ENCODE measurements around the gene UCKL1.
A peak's percentile ranks its signal among the peaks of the same experiment; 100 is the strongest.
"Not testable (repeated sequence)": the region's sequence is repeated elsewhere in the genome, so short reads cannot be mapped to it uniquely, and the experiment has no call there.

The UCKL1 gene

GRCh38 chr20:63942969-63943807 lies 13.0 kb downstream of the UCKL1 start:
- DNase-seq (ENCODE audit: low read depth in 2 of 2): no peak

- DNase-seq (ENCODE audit: low read depth in 2 of 2): no peak
These were observed 13.8 kb downstream of the UCKL1 start for GRCh38 chr20:63942250-63942951.

DNA sequence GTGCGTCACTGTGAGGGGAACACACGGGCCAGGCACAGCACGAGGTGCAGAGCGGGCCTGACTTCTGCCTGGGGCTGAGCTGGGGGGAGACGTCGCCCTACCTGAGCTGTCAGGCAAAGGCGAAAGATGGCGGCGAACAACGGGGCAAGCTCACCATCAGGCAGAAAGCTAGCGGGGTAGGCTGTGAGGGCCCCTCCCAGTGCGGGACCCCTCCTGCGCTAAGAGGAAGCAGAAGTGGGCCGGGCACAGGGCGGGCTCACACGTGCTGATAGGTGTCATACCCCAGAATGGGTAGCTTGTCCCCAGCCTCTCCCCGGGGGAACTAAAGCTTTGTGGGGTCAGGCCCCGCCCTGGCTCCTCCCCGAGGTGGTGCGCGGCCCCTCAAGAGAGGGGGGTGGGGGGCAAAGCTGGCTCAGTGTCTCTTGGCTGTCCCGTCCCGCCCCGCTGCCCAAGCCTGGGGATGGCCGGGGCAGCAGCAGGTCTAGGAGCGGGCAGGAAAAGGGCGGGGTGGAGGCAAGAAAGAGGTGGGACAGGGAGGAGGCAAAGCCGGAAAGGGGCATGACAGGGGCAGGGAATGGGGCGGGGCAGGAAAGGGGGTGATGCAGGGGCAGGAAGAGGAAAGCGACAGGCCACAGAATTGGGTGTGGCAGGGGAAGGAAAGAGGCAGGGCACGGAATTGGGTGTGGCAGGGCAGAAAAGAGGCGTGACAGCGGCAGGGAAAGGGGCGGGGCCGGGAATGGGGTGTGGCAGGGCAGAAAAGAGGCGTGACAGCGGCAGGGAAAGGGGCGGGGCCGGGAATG lies 14.7 kb downstream of the UCKL1 start:
- peak in 1 of 2 donors; percentile 23 for DNase-seq (ENCODE audit: low read depth in 2 of 2)

DNA sequence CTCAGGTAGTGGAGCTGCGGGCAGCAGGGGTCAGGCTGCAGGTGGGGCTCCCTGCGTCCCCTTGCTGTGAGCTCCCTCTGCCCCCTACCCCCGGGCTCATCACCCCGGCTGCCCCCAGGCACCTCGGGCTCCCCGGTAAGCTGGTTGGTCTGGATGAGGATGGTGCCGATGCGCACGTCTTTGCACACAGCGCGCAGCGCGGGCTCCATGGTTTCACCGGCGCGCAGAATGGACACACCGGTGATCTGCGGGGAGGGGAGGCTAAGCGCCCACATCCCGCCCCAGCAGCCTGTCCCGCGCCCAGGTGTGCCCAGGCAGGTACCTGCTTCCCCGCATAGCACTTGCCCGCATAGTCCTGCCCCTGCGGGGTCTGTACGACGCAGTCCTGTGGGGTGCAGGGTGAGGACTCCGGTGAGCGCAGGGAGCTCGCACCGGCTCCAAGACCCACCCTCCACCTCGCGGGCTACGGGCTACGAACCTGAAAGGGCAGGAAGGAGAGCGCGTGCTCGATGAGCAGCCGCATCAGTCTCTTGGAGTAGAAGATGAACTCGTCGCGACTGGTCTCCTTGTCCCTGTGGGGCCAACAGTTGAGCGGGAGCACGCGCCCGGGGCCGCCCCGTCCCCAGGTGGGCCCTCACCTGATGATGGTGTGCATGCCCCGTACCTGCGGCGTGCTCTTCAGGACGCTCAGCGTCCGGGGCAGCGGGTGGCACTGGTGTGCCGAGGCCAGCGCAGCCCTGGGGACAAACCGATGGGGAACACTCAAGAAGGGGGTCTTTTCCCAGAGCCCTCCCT lies 15.5 kb downstream of the UCKL1 start:
- no peak for DNase-seq (ENCODE audit: low read depth in 2 of 2)

DNA sequence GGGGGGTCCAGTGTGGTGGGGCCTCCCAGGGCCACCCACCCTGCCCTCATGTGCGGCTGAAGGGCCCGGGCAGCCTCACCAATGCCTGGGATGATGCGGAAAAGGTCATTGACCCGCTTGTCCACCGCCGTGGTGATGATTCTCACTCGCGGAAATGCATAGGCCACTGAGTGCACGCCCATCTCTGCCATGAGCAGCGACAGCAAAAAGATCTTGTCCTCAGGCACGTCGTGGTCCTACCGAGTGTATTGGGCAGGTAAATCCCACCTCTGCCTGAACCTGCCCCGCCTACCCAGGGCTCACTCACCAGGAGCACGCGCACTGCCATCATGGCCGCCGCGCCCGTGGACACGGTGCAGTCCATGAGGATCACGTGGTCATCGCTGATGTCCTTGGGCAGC lies 16.1 kb downstream of the UCKL1 start:
- DNase-seq (ENCODE audit: low read depth in 2 of 2): no peak

- no peak for DNase-seq (ENCODE audit: low read depth in 2 of 2)
These were observed 16.9 kb downstream of the UCKL1 start for GRCh38 chr20:63939061-63939935.

- DNase-seq (ENCODE audit: low read depth in 2 of 2): no peak
These were observed 18.6 kb downstream of the UCKL1 start for GRCh38 chr20:63937596-63937995.

- no peak for DNase-seq (ENCODE audit: low read depth in 2 of 2)
These were observed 20.8 kb downstream of the UCKL1 start for GRCh38 chr20:63935447-63935846.

DNA sequence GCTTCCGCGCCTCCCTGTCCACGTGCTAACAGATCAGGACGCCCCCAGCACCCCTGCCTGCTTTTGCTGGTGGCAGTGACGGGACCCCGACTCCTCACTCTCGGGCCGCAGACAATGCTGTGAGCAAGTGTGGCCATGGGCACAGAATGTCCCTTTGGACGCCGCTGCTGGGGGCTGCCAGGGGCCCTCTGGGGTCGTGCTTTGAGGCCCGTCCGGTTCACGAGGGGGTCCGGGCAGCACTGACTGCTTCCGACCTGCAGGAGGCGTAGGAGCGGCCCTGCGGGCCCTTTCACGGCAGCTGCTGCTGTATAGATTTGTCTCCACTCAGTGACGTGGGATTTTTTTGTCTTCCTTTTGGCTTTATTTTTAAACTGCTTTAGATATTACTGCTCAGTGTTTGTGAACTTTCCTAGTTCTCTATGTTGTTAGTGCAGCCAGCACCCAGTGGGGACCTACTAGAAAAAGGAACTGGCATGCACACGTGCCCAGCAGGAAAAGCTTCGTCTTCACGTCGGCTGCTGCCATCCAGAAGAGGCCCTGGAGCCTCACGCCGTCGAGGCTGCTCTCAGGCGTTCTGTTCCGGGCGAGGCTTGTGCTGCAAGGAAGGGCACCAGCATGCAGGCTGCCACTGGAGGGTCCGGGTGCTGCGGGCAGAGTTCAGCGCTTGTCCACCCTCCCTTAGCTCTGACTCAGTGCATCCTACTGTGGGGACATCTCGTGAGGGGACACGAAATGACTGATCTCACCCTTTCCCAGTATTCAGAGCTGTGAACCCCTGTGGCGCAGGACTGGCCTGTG lies 21.7 kb downstream of the UCKL1 start:
- DNase-seq (ENCODE audit: low read depth in 2 of 2): no peak

DNA sequence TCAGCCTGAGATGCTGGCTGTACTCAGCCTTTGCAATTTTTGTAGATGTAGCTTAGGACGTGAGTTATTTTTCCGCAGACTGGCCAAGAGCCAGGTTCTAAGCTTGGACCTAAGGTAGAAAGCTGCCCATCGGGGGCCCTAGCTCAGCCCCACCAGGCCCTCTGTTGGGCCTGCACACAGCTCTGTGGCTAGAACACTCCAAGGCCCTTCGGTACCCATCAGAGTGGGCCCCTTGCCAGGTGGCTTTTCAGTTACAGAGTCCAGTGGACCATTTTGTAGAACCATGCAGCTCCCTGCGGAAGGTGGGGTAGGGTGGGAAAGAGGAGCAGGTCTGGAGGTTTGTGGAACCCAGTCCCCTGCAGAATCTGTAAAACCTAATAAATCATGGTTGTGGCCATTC lies 22.6 kb downstream of the UCKL1 start:
- DNase-seq (ENCODE audit: low read depth in 2 of 2): no peak

GRCh38 chr20:63932606-63933160 lies 23.5 kb downstream of the UCKL1 start:
- DNase-seq (ENCODE audit: low read depth in 2 of 2): no peak

DNA sequence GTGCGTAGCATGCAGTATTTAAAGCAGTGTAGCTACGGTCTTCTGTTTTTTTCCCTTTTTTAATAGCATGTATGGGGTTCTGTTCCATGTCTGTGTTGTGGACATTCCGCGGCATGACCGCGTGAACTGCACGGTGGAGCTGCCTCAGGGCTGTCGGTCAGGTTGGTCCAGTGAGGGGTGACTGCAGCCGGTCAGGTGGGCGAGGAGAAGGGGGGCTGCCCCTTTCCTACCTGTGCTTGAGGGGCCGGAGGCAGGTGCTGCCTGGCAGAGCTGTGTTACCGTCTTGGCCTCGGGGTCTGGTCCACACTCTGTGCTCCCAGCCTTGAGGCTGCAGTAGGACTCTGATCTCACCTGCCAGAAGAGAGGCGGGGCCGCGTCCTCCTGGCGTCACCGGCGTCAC lies 24.5 kb downstream of the UCKL1 start:
- no peak for DNase-seq (ENCODE audit: low read depth in 2 of 2)

DNA sequence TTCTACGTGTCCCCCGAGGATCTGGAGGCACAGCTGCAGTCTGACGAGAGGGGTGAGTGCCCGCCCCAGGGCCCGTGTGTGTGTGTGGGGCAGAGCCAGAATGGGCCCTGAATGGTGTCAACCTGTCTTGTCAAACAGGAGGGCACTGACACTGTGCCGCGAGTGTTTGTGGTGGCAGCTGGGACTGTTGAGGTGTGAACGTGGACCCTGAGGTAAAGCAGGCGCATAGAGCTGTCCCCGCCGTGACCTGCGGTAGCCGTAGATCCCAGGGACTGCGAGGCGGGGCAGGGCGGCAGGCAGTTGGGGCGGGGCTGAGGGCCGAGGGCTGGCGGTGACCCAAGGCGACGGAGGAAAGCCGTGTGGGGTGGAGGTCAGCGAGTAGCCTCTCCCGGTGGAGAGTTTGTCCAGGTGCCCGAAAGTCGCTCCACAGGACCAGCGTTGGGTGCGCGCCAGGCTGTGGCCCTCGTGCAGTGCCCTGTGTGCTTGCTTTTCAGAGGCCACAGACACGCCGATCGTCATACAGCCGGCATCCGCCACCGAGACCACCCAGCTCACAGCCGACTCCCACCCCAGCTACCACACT lies 25.2 kb downstream of the UCKL1 start:
- no peak for DNase-seq (ENCODE audit: low read depth in 2 of 2)

DNA sequence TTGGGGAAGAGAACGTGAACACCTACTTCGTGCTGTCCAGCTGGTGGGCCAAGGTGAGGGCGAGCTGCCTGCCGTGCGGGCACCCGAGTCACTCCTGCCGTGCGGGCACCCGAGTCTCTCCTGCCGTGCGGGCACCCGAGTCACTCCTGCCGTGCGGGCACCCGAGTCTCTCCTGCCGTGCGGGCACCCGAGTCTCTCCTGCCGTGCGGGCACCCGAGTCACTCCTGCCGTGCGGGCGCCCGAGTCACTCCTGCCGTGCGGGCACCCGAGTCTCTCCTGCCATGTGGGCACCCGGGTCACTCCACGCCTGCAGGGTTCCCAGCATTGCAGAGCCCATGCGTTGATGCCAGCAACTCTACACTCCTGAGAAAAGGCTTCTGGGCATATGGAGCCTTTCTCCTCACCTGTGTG lies 26.7 kb downstream of the UCKL1 start:
- DNase-seq (ENCODE audit: low read depth in 2 of 2): not testable (repeated sequence)

- DNase-seq (ENCODE audit: low read depth in 2 of 2): no peak
These were observed 27.1 kb downstream of the UCKL1 start for GRCh38 chr20:63929071-63929470.

- no peak for DNase-seq (ENCODE audit: low read depth in 2 of 2)
These were observed 29.9 kb downstream of the UCKL1 start for GRCh38 chr20:63926298-63926697.

DNA sequence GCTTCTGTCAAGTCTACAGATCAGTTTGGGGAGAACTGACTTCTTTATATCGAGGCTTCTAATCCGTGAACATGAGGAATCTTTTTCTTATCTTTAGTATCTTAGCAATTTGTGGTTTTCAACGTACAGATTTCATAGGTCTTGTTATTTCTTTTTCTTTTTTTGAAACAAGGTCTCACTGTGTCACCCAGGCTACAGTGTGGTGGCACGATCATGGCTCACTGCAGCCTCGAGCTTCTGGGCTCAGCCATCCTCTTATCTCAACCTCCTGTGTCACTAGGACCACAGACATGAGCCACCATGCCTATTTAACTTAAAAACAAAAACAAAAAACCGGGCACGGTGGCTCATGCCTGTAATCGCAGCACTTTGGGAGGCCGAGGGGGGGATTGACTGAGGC lies 32.0 kb downstream of the UCKL1 start:
- no peak for DNase-seq (ENCODE audit: low read depth in 2 of 2)

DNA sequence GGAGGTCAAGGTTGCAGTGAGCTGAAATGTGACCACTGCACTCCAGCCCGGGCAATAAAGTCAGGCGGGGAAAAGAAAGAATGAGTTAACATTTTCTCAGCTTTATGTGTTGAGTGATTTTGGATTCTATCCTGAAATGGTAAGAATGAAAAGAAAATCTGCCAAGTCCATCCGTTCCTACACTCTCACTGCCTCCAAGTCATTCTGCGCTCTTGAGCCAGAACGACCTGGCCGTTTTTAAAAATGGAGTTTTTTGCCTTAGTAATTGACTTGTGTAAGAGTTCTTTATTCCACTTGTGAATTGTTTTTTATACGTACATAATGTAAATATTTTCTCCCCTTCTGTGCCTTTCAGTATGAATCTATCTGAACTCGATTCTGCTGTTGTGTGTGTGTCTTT lies 32.6 kb downstream of the UCKL1 start:
- DNase-seq (ENCODE audit: low read depth in 2 of 2): no peak

GRCh38 chr20:63920226-63920625 lies 36.0 kb downstream of the UCKL1 start:
- no peak for DNase-seq (ENCODE audit: low read depth in 2 of 2)
